ENCODE measurements around the gene PDZD7. TPM values are rescaled to one million over a fixed set of nuclear protein-coding genes. Genes with fewer than 3 reads are reported as not detected.

Gene PDZD7
- total and polyA plus RNA-seq, 4 donors: 0.09 to 1.3 (median 0.55) TPM

GRCh38 chr10:101020427-101021075, 10.4 kb downstream of the PDZD7 start:
- no peak overlapping the region for H3K4me3 ChIP-seq
- no peaks in the 10 kb centered on the region for H3K9me3 ChIP-seq (ENCODE audit: control insufficient read depth in 4 of 4, insufficient read depth in 3 of 4, low read length in 3 of 4)
- WGBS, 2 donors: 84 to 86% methylated on average over 10 of the region's 10 CpGs
- no peak for TF ChIP-seq CTCF (IDR thresholded peaks at IDR 0.05; ENCODE audit: control extremely low read depth, extremely low read depth)
- no peak overlapping the region for H3K9ac ChIP-seq (ENCODE audit: insufficient read depth in 1 of 2, low read length in 2 of 2)
- peaks cover 0 to 10% (median 0%) of the 10 kb centered on the region in 5 donors for H3K4me1 ChIP-seq (ENCODE audit: control insufficient read depth in 5 of 5, insufficient read depth in 5 of 5, low read length in 5 of 5)
- ATAC-seq (ENCODE audit: insufficient read depth, low FRiP score): no peak
- DNase-seq: no peak
- H3K27me3 ChIP-seq (ENCODE audit: control insufficient read depth in 3 of 3, insufficient read depth in 3 of 3, low read length in 2 of 3): peaks cover 2 to 14% (median 7%) of the 10 kb centered on the region in 3 donors
- no peaks in the 10 kb centered on the region for H3K36me3 ChIP-seq (ENCODE audit: control insufficient read depth in 4 of 4, insufficient read depth in 4 of 4, low read length in 4 of 4)
- H3K27ac ChIP-seq (ENCODE audit: low read depth in 1 of 2, low read length in 1 of 2): no peak overlapping the region

GRCh38 chr10:101019440-101019703, 11.6 kb downstream of the PDZD7 start:
- peaks cover 0 to 10% (median 0%) of the 10 kb centered on the region in 5 donors for H3K4me1 ChIP-seq (ENCODE audit: control insufficient read depth in 5 of 5, insufficient read depth in 5 of 5, low read length in 5 of 5)
- no peak for ATAC-seq (ENCODE audit: insufficient read depth, low FRiP score)
- H3K27ac ChIP-seq (ENCODE audit: low read depth in 1 of 2, low read length in 1 of 2): no peak overlapping the region
- DNase-seq: no peak
- no peaks in the 10 kb centered on the region for H3K36me3 ChIP-seq (ENCODE audit: control insufficient read depth in 4 of 4, insufficient read depth in 4 of 4, low read length in 4 of 4)
- 29 to 39% methylated on average over 2 of the region's 2 CpGs for WGBS, 2 donors
- no peak overlapping the region for H3K9ac ChIP-seq (ENCODE audit: insufficient read depth in 1 of 2, low read length in 2 of 2)
- H3K27me3 ChIP-seq (ENCODE audit: control insufficient read depth in 3 of 3, insufficient read depth in 3 of 3, low read length in 2 of 3): peaks cover 2 to 14% (median 7%) of the 10 kb centered on the region in 3 donors
- TF ChIP-seq CTCF (IDR thresholded peaks at IDR 0.05; ENCODE audit: control extremely low read depth, extremely low read depth): no peak
- H3K4me3 ChIP-seq: no peak overlapping the region
- H3K9me3 ChIP-seq (ENCODE audit: control insufficient read depth in 4 of 4, insufficient read depth in 3 of 4, low read length in 3 of 4): no peaks in the 10 kb centered on the region

GRCh38 chr10:101018600-101019439, 12.1 kb downstream of the PDZD7 start:
- peak; percentile 71 for ATAC-seq (ENCODE audit: insufficient read depth, low FRiP score)
- peaks cover 0 to 10% (median 0%) of the 10 kb centered on the region in 5 donors for H3K4me1 ChIP-seq (ENCODE audit: control insufficient read depth in 5 of 5, insufficient read depth in 5 of 5, low read length in 5 of 5)

More at GRCh38 chr10:101018600-101019439, 12.1 kb downstream of the PDZD7 start:
- Histone ChIP-seq H3K27me3 (ENCODE audit: control insufficient read depth in 3 of 3, insufficient read depth in 3 of 3, low read length in 2 of 3) (peaks cover 2 to 14% (median 7%) of the 10 kb centered on the region in 3 donors), H3K27ac (ENCODE audit: low read depth in 1 of 2, low read length in 1 of 2) (peak overlapping the region in 1 of 2 donors; percentile 5), H3K36me3 (ENCODE audit: control insufficient read depth in 4 of 4, insufficient read depth in 4 of 4, low read length in 4 of 4) (no peaks in the 10 kb centered on the region), H3K9ac (ENCODE audit: insufficient read depth in 1 of 2, low read length in 2 of 2) (no peak overlapping the region), H3K4me3 (no peak overlapping the region), H3K9me3 (ENCODE audit: control insufficient read depth in 4 of 4, insufficient read depth in 3 of 4, low read length in 3 of 4) (no peaks in the 10 kb centered on the region)
- WGBS, 2 donors: 21 to 24% methylated on average over 44 to 45 of the region's 45 CpGs
- peak; percentile 44 for TF ChIP-seq CTCF (IDR thresholded peaks at IDR 0.05; ENCODE audit: control extremely low read depth, extremely low read depth)
- DNase-seq: peak; percentile 67 to 79 (median 72)

Measured in lung (tissue), 12 donors.